Caco-2 (cell line): ENCODE data around the gene LMO7. TPM values are rescaled to one million over a fixed set of nuclear protein-coding genes. Genes with fewer than 3 reads are reported as not detected.

Source experiments
- BruUV-seq: library from RNA; stranded (reverse); fragments of 400-500 nt; replicated peaks from 2 replicates; lab custom pipeline; 2021; lab: Mats Ljungman, UMichigan
- CTCF ChIA-PET: fragments of 300-600 bp; sonication (Branson Sonifier 250); formaldehyde crosslinking; loops from one replicate; lab custom pipeline; 2022; ENCODE audit warnings: antibody characterized with exemption; lab: Charles Lee
- POLR2A ChIA-PET: fragments of 300-600 bp; sonication (Branson Sonifier 250); formaldehyde crosslinking; loops from one replicate; lab custom pipeline; 2022; ENCODE audit warnings: antibody characterized with exemption; lab: Charles Lee
- DNase-seq, 2 experiments: peaks; one replicate each; pipeline versions ENCODE4 v3.0.0 to v3.0.0-alpha.2; 2020 to 2022
- H3K27me3 ChIP-seq: replicated peaks from 2 replicates; pipeline ENCODE4 v1.6.0; 2011; ENCODE audit warnings: low read length; ENCODE audit not compliant: control insufficient read depth, insufficient read depth
- H3K36me3 ChIP-seq: 2 replicates; pipeline ENCODE4 v1.5.1; 2011; ENCODE audit warnings: low read length; ENCODE audit not compliant: control insufficient read depth, insufficient read depth
- H3K4me1 ChIP-seq: fragments of 250-450 bp; sonication (Bioruptor Pico); 2 replicates; pipeline ENCODE4 v1.5.1; 2020; ENCODE audit warnings: mild to moderate bottlenecking
- H3K4me3 ChIP-seq: 2 replicates; pipeline ENCODE4 v1.5.1; 2011; ENCODE audit warnings: low read depth, mild to moderate bottlenecking, control low read depth, low read length
- H3K9me3 ChIP-seq: fragments of 250-450 bp; sonication (Bioruptor Pico); 2 replicates; pipeline ENCODE4 v1.5.1; 2020; ENCODE audit warnings: mild to moderate bottlenecking, moderate library complexity
- H3K27ac Mint-ChIP-seq: one replicate; pipeline ENCODE4 v1.8.0; 2022; ENCODE audit warnings: mixed read lengths; ENCODE audit not compliant: unreplicated experiment
- H3K27me3 Mint-ChIP-seq: one replicate; pipeline ENCODE4 v1.8.0; 2022; ENCODE audit warnings: mixed read lengths; ENCODE audit not compliant: insufficient read depth, unreplicated experiment
- H3K36me3 Mint-ChIP-seq: one replicate; pipeline ENCODE4 v1.8.0; 2022; ENCODE audit warnings: mild to moderate bottlenecking, mixed read lengths; ENCODE audit not compliant: insufficient read depth, unreplicated experiment
- H3K4me1 Mint-ChIP-seq: one replicate; pipeline ENCODE4 v1.8.0; 2022; ENCODE audit warnings: low read depth, mixed read lengths; ENCODE audit not compliant: unreplicated experiment
- H3K4me3 Mint-ChIP-seq: one replicate; pipeline ENCODE4 v1.8.0; 2022; ENCODE audit warnings: mild to moderate bottlenecking, moderate library complexity, mixed read lengths; ENCODE audit not compliant: unreplicated experiment
- H3K9me3 Mint-ChIP-seq: one replicate; pipeline ENCODE4 v1.8.0; 2022; ENCODE audit warnings: mixed read lengths; ENCODE audit not compliant: unreplicated experiment
- CTCF ChIP-seq, 2 experiments: fragments of 200-600 bp in 1 of 2; IDR thresholded peaks; 1 replicate in 1 of 2; 2 replicates in 1 of 2; pipeline versions ENCODE4 v1.5.1 to v1.8.0; 2011 to 2022; ENCODE audit warnings: antibody characterized with exemption in 1 of 2, control low read depth in 1 of 2, inconsistent platforms in 1 of 2, low read depth in 1 of 2, low read length in 1 of 2, mild to moderate bottlenecking in 1 of 2, moderate library complexity in 1 of 2; ENCODE audit not compliant: insufficient read depth in 1 of 2, severe bottlenecking in 1 of 2, unreplicated experiment in 1 of 2
- intact Hi-C: fragments of 100-400 bp; cut with micrococcal nuclease; formaldehyde crosslinking; loops from one replicate; pipeline ENCODE4 v1.10.0; 2022; ENCODE audit not compliant: unreplicated experiment
- total RNA-seq: library from RNA; stranded (reverse); gene quantifications from 2 replicates; pipeline ENCODE4 v1.2.3, GENCODE V29; 2022

LMO7 gene
- total RNA-seq, 1 experiment from 2014 or later: 209 TPM

GRCh38 chr13:75745387-75745786 is 109.3 kb downstream of the LMO7 start:
- Mint-ChIP-seq H3K27me3 (no peaks in the 10 kb centered on the region), H3K4me1 (peaks cover 28% of the 10 kb centered on the region), H3K9me3 (peaks cover 11% of the 10 kb centered on the region), H3K27ac (no peak overlapping the region), H3K36me3 (peaks cover 6% of the 10 kb centered on the region), H3K4me3 (no peak overlapping the region)
- ChIA-PET CTCF (no interaction called here), POLR2A (interaction anchor here (0.5 kb wide), 1 partner anchor 19 kb away, joined by 4 read pairs; no protein-coding TSS in a partner anchor)
- no peaks in the 10 kb centered on the region for H3K27me3 ChIP-seq
- intact Hi-C loops: no loop called here
- no peak for TF ChIP-seq CTCF (IDR thresholded peaks at IDR 0.05; ENCODE audit: insufficient read depth in 1 of 2, low read depth in 1 of 2, low read length in 1 of 2, severe bottlenecking in 1 of 2, unreplicated experiment in 1 of 2)
- H3K9me3 ChIP-seq: no peaks in the 10 kb centered on the region
- DNase-seq: no peak
- no peak overlapping the region for H3K4me3 ChIP-seq
- BruUV-seq: no TSS peak
- H3K4me1 ChIP-seq: peaks cover 11% of the 10 kb centered on the region; the same call in 1 of the 2 replicates
- no peaks in the 10 kb centered on the region; the same call in 1 of the 2 replicates for H3K36me3 ChIP-seq

GRCh38 chr13:75748874-75749273 is 112.7 kb downstream of the LMO7 start:
- no TSS peak for BruUV-seq
- no peaks in the 10 kb centered on the region for H3K36me3 ChIP-seq
- no peaks in the 10 kb centered on the region for H3K27me3 ChIP-seq
- Mint-ChIP-seq H3K9me3 (peaks cover 18% of the 10 kb centered on the region), H3K27me3 (no peaks in the 10 kb centered on the region), H3K36me3 (peaks cover 5% of the 10 kb centered on the region), H3K4me3 (no peak overlapping the region), H3K4me1 (peaks cover 28% of the 10 kb centered on the region), H3K27ac (no peak overlapping the region)
- ChIA-PET POLR2A (no interaction called here), CTCF (no interaction called here)
- H3K9me3 ChIP-seq: peaks cover 8% of the 10 kb centered on the region; the same call in 1 of the 2 replicates
- intact Hi-C loops: no loop called here
- H3K4me1 ChIP-seq: peaks cover 11% of the 10 kb centered on the region; the same call in 1 of the 2 replicates
- H3K4me3 ChIP-seq: no peak overlapping the region
- DNase-seq: no peak
- no peak for TF ChIP-seq CTCF (IDR thresholded peaks at IDR 0.05; ENCODE audit: insufficient read depth in 1 of 2, low read depth in 1 of 2, low read length in 1 of 2, severe bottlenecking in 1 of 2, unreplicated experiment in 1 of 2)

GRCh38 chr13:75749407-75749806 is 113.3 kb downstream of the LMO7 start:
- H3K36me3 ChIP-seq: no peaks in the 10 kb centered on the region
- H3K4me3 Mint-ChIP-seq: no peak overlapping the region
- no peak for TF ChIP-seq CTCF (IDR thresholded peaks at IDR 0.05; ENCODE audit: insufficient read depth in 1 of 2, low read depth in 1 of 2, low read length in 1 of 2, severe bottlenecking in 1 of 2, unreplicated experiment in 1 of 2)
- BruUV-seq: no TSS peak
- H3K4me3 ChIP-seq: no peak overlapping the region
- POLR2A ChIA-PET: no interaction called here
- H3K4me1 ChIP-seq: peaks cover 11% of the 10 kb centered on the region; the same call in 1 of the 2 replicates
- H3K9me3 ChIP-seq: peaks cover 13% of the 10 kb centered on the region; the same call in 1 of the 2 replicates
- H3K4me1 Mint-ChIP-seq: peaks cover 28% of the 10 kb centered on the region
- no peak for DNase-seq
- CTCF ChIA-PET: no interaction called here
- H3K27ac Mint-ChIP-seq: no peak overlapping the region
- intact Hi-C loops: no loop called here
- no peaks in the 10 kb centered on the region for H3K27me3 ChIP-seq
- peaks cover 23% of the 10 kb centered on the region for H3K9me3 Mint-ChIP-seq
- no peaks in the 10 kb centered on the region for H3K27me3 Mint-ChIP-seq
- peaks cover 5% of the 10 kb centered on the region for H3K36me3 Mint-ChIP-seq
